HepG2 (cell line): ENCODE results near the gene RPTOR. TPM values are rescaled to one million over a fixed set of nuclear protein-coding genes. Genes with fewer than 3 reads are reported as not detected.

Experiments
- ATAC-seq: fragments of 200-7000 bp; cut with Tn5 transposase; 3 replicates; pipeline ENCODE4 v1.9.1; 2020; ENCODE audit warnings: mild to moderate bottlenecking, moderate library complexity
- BruUV-seq: library from RNA; stranded (reverse); fragments of 400-500 nt; replicated peaks from 2 replicates; lab custom pipeline; 2021; lab: Mats Ljungman, UMichigan
- CTCF ChIA-PET: fragments of 300-600 bp; formaldehyde crosslinking; extraction: SDS; loops from one replicate; lab custom pipeline; 2021; ENCODE audit warnings: low total read pairs, inconsistent platforms, low intra/inter-chr PET ratio; lab: Yijun Ruan, JAX
- POLR2A ChIA-PET: fragments of 350-600 bp; sonication (Branson Sonifier 250); formaldehyde crosslinking; loops from one replicate; lab custom pipeline; 2020; ENCODE audit warnings: antibody characterized with exemption, inconsistent platforms; lab: Yijun Ruan, JAX
- DNase-seq: peaks from one replicate; pipeline ENCODE4 v3.0.0-alpha.2; 2015; ENCODE audit warnings: low spot score
- FAIRE-seq: peaks from 3 replicates; lab custom pipeline; 2011; peaks lifted over from hg19 to GRCh38; lab: Jason Lieb, UNC
- H2AFZ ChIP-seq: one replicate; pipeline ENCODE4 v1.6.1; 2011; ENCODE audit warnings: low read length, inconsistent platforms
- H3K27ac ChIP-seq: fragments of 300-600 bp; 3 replicates; pipeline ENCODE4 v1.8.0; 2011; ENCODE audit warnings: mixed run types, mild to moderate bottlenecking, mixed read lengths, low read length, inconsistent platforms; ENCODE audit not compliant: insufficient read depth; ENCODE audit errors: extremely low read length
- H3K27me3 ChIP-seq, 2 experiments: fragments of 200-600 bp in 1 of 2; 2 replicates in 1 of 2; 3 replicates in 1 of 2; pipeline versions ENCODE4 v1.6.0 to v1.8.0; 2011; ENCODE audit warnings: low read length in 2 of 2, mild to moderate bottlenecking in 2 of 2, moderate library complexity in 2 of 2, inconsistent platforms in 1 of 2; ENCODE audit not compliant: insufficient read depth in 2 of 2, control insufficient read depth in 1 of 2
- H3K36me3 ChIP-seq, 2 experiments: fragments of 200-600 bp in 1 of 2; replicated peaks in 1 of 2; 2 replicates in 1 of 2; 3 replicates in 1 of 2; pipeline versions ENCODE4 v1.5.1 to v1.8.0; 2011; ENCODE audit warnings: low read length in 2 of 2, inconsistent platforms in 1 of 2; ENCODE audit not compliant: insufficient read depth in 2 of 2, control insufficient read depth in 1 of 2
- H3K4me1 ChIP-seq: 2 replicates; pipeline ENCODE4 v1.5.1; 2012; ENCODE audit warnings: low read length, inconsistent platforms; ENCODE audit not compliant: insufficient read depth
- H3K4me2 ChIP-seq: 2 replicates; pipeline ENCODE4 v1.6.0; 2011; ENCODE audit warnings: low read depth, low read length, inconsistent platforms
- H3K4me3 ChIP-seq, 3 experiments: fragments of 200-600 bp in 1 of 3; sonication (generic), shearing (Covaris generic) in 1 of 3; replicated peaks in 1 of 3; 2 replicates each; pipeline ENCODE4 v1.5.1; 2011 to 2016; ENCODE audit warnings: low read length in 3 of 3, inconsistent platforms in 2 of 3, low read depth in 2 of 3, mild to moderate bottlenecking in 2 of 3, control low read depth in 1 of 3, mixed read lengths in 1 of 3; ENCODE audit not compliant: insufficient read depth in 1 of 3
- H3K79me2 ChIP-seq: one replicate; pipeline ENCODE4 v1.6.1; 2011; ENCODE audit warnings: low read length, inconsistent platforms; ENCODE audit not compliant: insufficient read depth
- H3K9ac ChIP-seq: 2 replicates; pipeline ENCODE4 v1.6.0; 2011; ENCODE audit warnings: mild to moderate bottlenecking, low read depth, low read length, inconsistent platforms; ENCODE audit not compliant: insufficient read depth
- H3K9me3 ChIP-seq: 2 replicates; pipeline ENCODE4 v1.5.1; 2012; ENCODE audit warnings: mild to moderate bottlenecking, low read length
- H4K20me1 ChIP-seq: 2 replicates; pipeline ENCODE4 v1.6.0; 2011; ENCODE audit warnings: inconsistent platforms, mild to moderate bottlenecking, low read length, moderate library complexity; ENCODE audit not compliant: insufficient read depth
- CENPT ChIP-seq: sonication (generic); formaldehyde crosslinking; IDR thresholded peaks from 2 replicates; pipeline ENCODE4 v1.8.0; 2022; ENCODE audit warnings: low read depth, mild to moderate bottlenecking, moderate library complexity, missing genetic modification reagents
- CREB1 ChIP-seq, 2 experiments: fragments of 450-650 bp in 1 of 2; IDR thresholded peaks; 2 replicates each; pipeline ENCODE4 v1.6.1; 2016 to 2017; ENCODE audit warnings: control low read depth in 1 of 2, mild to moderate bottlenecking in 1 of 2, missing compliant biosample characterization in 1 of 2, missing genetic modification characterization in 1 of 2
- FOSL2 ChIP-seq: sonication (generic); formaldehyde crosslinking; IDR thresholded peaks from 2 replicates; pipeline ENCODE4 v1.4.0; 2020; ENCODE audit warnings: missing genetic modification reagents
- MEIS1 ChIP-seq: sonication (generic); formaldehyde crosslinking; IDR thresholded peaks from 2 replicates; pipeline ENCODE4 v1.9.0; 2021; ENCODE audit warnings: mild to moderate bottlenecking, missing genetic modification reagents, moderate library complexity, borderline replicate concordance
- RORA ChIP-seq: sonication (generic); formaldehyde crosslinking; IDR thresholded peaks from 2 replicates; pipeline ENCODE4 v1.5.0; 2020; ENCODE audit warnings: mild to moderate bottlenecking, missing genetic modification reagents, moderate library complexity
- TGIF2 ChIP-seq: IDR thresholded peaks from 2 replicates; pipeline ENCODE4 v1.6.1; 2016; ENCODE audit warnings: control low read depth, missing compliant biosample characterization
- ZBTB26 ChIP-seq: IDR thresholded peaks from 2 replicates; pipeline ENCODE4 v1.6.1; 2016; ENCODE audit warnings: missing compliant biosample characterization, missing genetic modification reagents, borderline replicate concordance
- ZNF781 ChIP-seq: sonication (generic); formaldehyde crosslinking; IDR thresholded peaks from 2 replicates; pipeline ENCODE4 v1.5.1; 2020; ENCODE audit warnings: borderline replicate concordance, mild to moderate bottlenecking, missing genetic modification reagents; ENCODE audit errors: not compliant biosample characterization
- ZSCAN22 ChIP-seq: sonication (generic); formaldehyde crosslinking; IDR thresholded peaks from 2 replicates; pipeline ENCODE4 v1.4.0; 2020; ENCODE audit warnings: mild to moderate bottlenecking, missing genetic modification reagents
- WGBS: methylation state at CpG from one replicate; pipeline ENCODE4 v1.1.6; 2017; ENCODE audit warnings: low lambda C conversion rate; 5-methylcytosine and 5-hydroxymethylcytosine counted together
- in situ Hi-C: cut with HindIII; loops from 2 replicates; pipeline ENCODE4 v1.10.0; 2017; ENCODE audit warnings: low pct_unique_long_range_greater_than_20kb; ENCODE audit not compliant: extremely low pct_ligation_motif_present
- intact Hi-C: fragments of 100-400 bp; cut with micrococcal nuclease; formaldehyde crosslinking; loops from one replicate; pipeline ENCODE4 v1.10.0; 2022; ENCODE audit not compliant: unreplicated experiment
- polyA plus RNA-seq, 8 experiments: library from polyadenylated mRNA; depleted of rRNA in 3 of 8; stranded (reverse) in 7 of 8; unstranded in 1 of 8; fragments of >200 nt; fragmentation: Illumina TruSeq in 4 of 8; extraction: Trizol in 4 of 8; gene quantifications; 2 replicates each; pipeline versions ENCODE4 v1.2.1 to v1.2.3, GENCODE V29; 2011 to 2016; ENCODE audit warnings: low read depth in 4 of 8, missing spikeins in 1 of 8, mixed read lengths in 1 of 8; ENCODE audit not compliant: insufficient read depth in 1 of 8
- total RNA-seq, 5 experiments: library from RNA; depleted of rRNA; stranded (reverse); fragments of >200 nt; fragmentation: Illumina TruSeq; extraction: Trizol; gene quantifications; 2 replicates each; pipeline ENCODE4 v1.2.3, GENCODE V29; 2016; ENCODE audit warnings: low read depth in 1 of 5

RPTOR gene
- total and polyA plus RNA-seq, 2 of the 13 experiments (the other 11 are each of a cell fraction or from before 2014, with no cell fraction given) = 6.6 to 25.3 TPM

DNA sequence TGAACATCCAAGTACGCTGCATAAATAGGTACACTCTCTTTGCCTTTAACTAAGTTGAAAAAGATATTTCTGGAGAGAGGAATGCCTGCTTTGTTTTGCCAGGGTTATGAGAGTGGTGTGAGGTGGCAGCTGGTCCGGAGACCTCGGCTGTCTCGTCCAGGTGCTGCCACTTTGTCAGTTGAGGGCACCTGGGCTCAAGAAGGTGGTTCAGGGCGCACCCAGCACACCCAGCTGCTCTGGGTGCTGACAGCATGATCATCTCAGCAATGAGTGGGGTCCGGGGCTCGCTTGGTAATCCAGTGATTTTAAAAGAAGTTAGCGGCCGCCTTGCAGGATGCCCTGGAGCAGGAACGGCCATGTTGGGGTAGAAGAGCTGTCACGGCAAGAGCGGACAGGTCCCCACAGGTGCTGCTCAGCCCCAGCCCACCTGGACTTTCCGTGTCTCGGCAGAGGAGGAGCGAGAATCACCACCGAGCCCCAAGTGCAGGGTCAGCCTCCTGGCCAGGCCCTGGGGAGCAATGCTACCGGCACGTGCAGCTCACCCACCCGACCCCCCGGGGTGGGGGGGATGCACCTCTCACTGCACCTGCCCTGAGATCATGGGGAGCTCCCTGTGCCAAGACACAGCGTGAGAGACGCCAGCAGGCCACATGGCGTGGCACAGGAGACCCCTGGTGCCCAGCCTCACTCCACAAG, 379.6 kb downstream of the RPTOR start:
- 93% methylated on average over 10 of the region's 23 CpGs for WGBS
- Histone ChIP-seq H3K4me2 (no peak overlapping the region), H3K27ac (no peak overlapping the region), H3K4me1 (peaks cover 8% of the 10 kb centered on the region), H3K9me3 (no peaks in the 10 kb centered on the region), H3K36me3 (peaks cover 27 to 52% of the 10 kb centered on the region in 2 experiments; a peak in 4 of 5 replicates), H3K79me2 (no peaks in the 10 kb centered on the region), H2AFZ (no peak overlapping the region), H4K20me1 (no peaks in the 10 kb centered on the region; the same call in 1 of the 2 replicates), H3K27me3 (no peaks in the 10 kb centered on the region), H3K4me3 (no peak overlapping the region), H3K9ac (no peak overlapping the region)
- FAIRE-seq (no peak), DNase-seq (no peak), ATAC-seq (no peak)
- no TSS peak for BruUV-seq
- TF ChIP-seq FOSL2 (CRISPR knock-in tag) (no peak), CREB1 (IDR thresholded peaks at IDR 0.05) (no peak), CREB1 (CRISPR knock-in tag; IDR thresholded peaks at IDR 0.05) (no peak), RORA (CRISPR knock-in tag) (no peak), MEIS1 (CRISPR knock-in tag) (no peak), CENPT (CRISPR knock-in tag) (no peak), ZBTB26 (CRISPR knock-in tag) (no peak), ZNF781 (CRISPR knock-in tag) (no peak), TGIF2 (CRISPR knock-in tag) (no peak), ZSCAN22 (CRISPR knock-in tag) (no peak)
- intact Hi-C loops = no loop called here
- in situ Hi-C loops = no loop called here
- POLR2A ChIA-PET = no interaction called here
- CTCF ChIA-PET = no interaction called here
